ENCODE data around the gene ACRV1.

- TF ChIP-seq CTCF (conservative IDR thresholded peaks at IDR 0.05) = no peak
- no peak for TF ChIP-seq ZFX (IDR thresholded peaks at IDR 0.05)
Measured at GRCh38 chr11:125701018-125701610, 20.5 kb upstream of the ACRV1 start.

Data from C4-2B (cell line).